Adipose tissue (tissue), 3 donors: ENCODE results near the gene ABRACL. TPM values are rescaled to one million over a fixed set of nuclear protein-coding genes. Genes with fewer than 3 reads are reported as not detected.
"Not testable (repeated sequence)": the region's sequence is repeated elsewhere in the genome, so short reads cannot be mapped to it uniquely, and the experiment has no call there.

Experiments
- H3K27ac ChIP-seq: one replicate; pipeline ENCODE4 v1.5.1; 2013; ENCODE audit warnings: low read depth, low read length
- whole genome bisulfite sequencing, 3 donors: extraction: QIAGEN DNeasy Blood & Tissue Kit; methylation state at CpG; one replicate each; pipeline ENCODE4 v1.1.7; 2013; 5-methylcytosine and 5-hydroxymethylcytosine counted together
- polyA plus RNA-seq, 3 donors: library from polyadenylated mRNA; stranded (reverse); fragments of 200-250 nt; gene quantifications; one replicate each; pipeline ENCODE4 v1.2.3, GENCODE V29; 2013
- donor health status: healthy with polysubstance abuse.
- donor health status: Bipolar disorder and iron deficiency.
- donor health status: healthy.

ABRACL gene
- polyA plus RNA-seq, 3 donors: 12.4 to 32.7 (median 22.9) TPM

GRCh38 chr6:139007428-139007827 is 21.1 kb upstream of the ABRACL start:
- 93 to 100% (median 95%) methylated on average over 1 of the region's 1 CpG for WGBS, 3 donors
- no peak overlapping the region for H3K27ac ChIP-seq

GRCh38 chr6:139008117-139008516 is 20.4 kb upstream of the ABRACL start:
- WGBS, 3 donors: 78 to 86% (median 80%) methylated on average over 9 of the region's 9 CpGs
- H3K27ac ChIP-seq: no peak overlapping the region

GRCh38 chr6:139010674-139011073 is 17.9 kb upstream of the ABRACL start:
- no peak overlapping the region for H3K27ac ChIP-seq

- H3K27ac ChIP-seq: no peak overlapping the region
- 67 to 80% (median 67%) methylated on average over 3 of the region's 3 CpGs for WGBS, 3 donors
Measured at GRCh38 chr6:139011980-139012379, 16.6 kb upstream of the ABRACL start.

GRCh38 chr6:139013185-139013800 is 15.3 kb upstream of the ABRACL start:
- WGBS, 3 donors: 94 to 95% (median 94%) methylated on average over 4 of the region's 4 CpGs
- H3K27ac ChIP-seq: no peak overlapping the region

GRCh38 chr6:139014945-139015344 is 13.6 kb upstream of the ABRACL start:
- WGBS, 3 donors: 32 to 93% (median 86%) methylated on average over 3 of the region's 3 CpGs
- H3K27ac ChIP-seq: no peak overlapping the region

GRCh38 chr6:139016337-139017213 is 12.0 kb upstream of the ABRACL start:
- H3K27ac ChIP-seq: no peak overlapping the region
- 60 to 75% (median 66%) methylated on average over 7 of the region's 7 CpGs for WGBS, 3 donors

GRCh38 chr6:139017227-139017626 is 11.3 kb upstream of the ABRACL start:
- 46 to 67% (median 61%) methylated on average over 3 of the region's 3 CpGs for WGBS, 3 donors
- no peak overlapping the region for H3K27ac ChIP-seq

- WGBS, 3 donors: 81 to 95% (median 85%) methylated on average over 2 of the region's 2 CpGs
- H3K27ac ChIP-seq: no peak overlapping the region
Measured at GRCh38 chr6:139019722-139020121, 8.8 kb upstream of the ABRACL start.

GRCh38 chr6:139020689-139021088 is 7.9 kb upstream of the ABRACL start:
- no peak overlapping the region for H3K27ac ChIP-seq
- WGBS, 3 donors: 94 to 96% (median 95%) methylated on average over 3 of the region's 3 CpGs

- WGBS, 3 donors: 60 to 96% (median 65%) methylated on average over 3 of the region's 3 CpGs
- H3K27ac ChIP-seq: not testable (repeated sequence)
Measured at GRCh38 chr6:139025416-139025815, 3.1 kb upstream of the ABRACL start.

- no peak overlapping the region for H3K27ac ChIP-seq
- 14 to 35% (median 20%) methylated on average over 10 of the region's 10 CpGs for WGBS, 3 donors
Measured at GRCh38 chr6:139027620-139028182, 844 bp upstream of the ABRACL start.

GRCh38 chr6:139028215-139028657 is 309 bp upstream of the ABRACL start:
- WGBS, 3 donors: 1 to 4% (median 2%) methylated on average over 14 of the region's 14 CpGs
- H3K27ac ChIP-seq: no peak overlapping the region

- H3K27ac ChIP-seq: peak overlapping the region; percentile 23
- 5 to 7% (median 5%) methylated on average over 39 to 44 of the region's 44 CpGs for WGBS, 3 donors
Measured at GRCh38 chr6:139029470-139030227, 1.1 kb downstream of the ABRACL start.

GRCh38 chr6:139030228-139030963 is 1.9 kb downstream of the ABRACL start:
- H3K27ac ChIP-seq: no peak overlapping the region
- 41 to 67% (median 50%) methylated on average over 9 of the region's 9 CpGs for WGBS, 3 donors

- H3K27ac ChIP-seq: no peak overlapping the region
- WGBS, 3 donors: 79 to 90% (median 85%) methylated on average over 5 of the region's 5 CpGs
Measured at GRCh38 chr6:139037490-139037889, 8.9 kb downstream of the ABRACL start.

- no peak overlapping the region for H3K27ac ChIP-seq
- WGBS, 3 donors: 98 to 100% (median 99%) methylated on average over 3 of the region's 3 CpGs
Measured at GRCh38 chr6:139044250-139044649, 15.7 kb downstream of the ABRACL start.

GRCh38 chr6:139047677-139048076 is 19.1 kb downstream of the ABRACL start:
- WGBS, 3 donors: 84 to 89% (median 87%) methylated on average over 3 of the region's 3 CpGs
- H3K27ac ChIP-seq: no peak overlapping the region
